NOMO-1 treated with DMSO at 0.1 percent for 48 hours (cell line): ENCODE results near the gene REM2.

Experiments
- DNase-seq: peaks from one replicate; lab custom pipeline; 2025; ENCODE audit not compliant: unreplicated experiment; lab: John Stamatoyannopoulos, UW

Gene REM2

DNA sequence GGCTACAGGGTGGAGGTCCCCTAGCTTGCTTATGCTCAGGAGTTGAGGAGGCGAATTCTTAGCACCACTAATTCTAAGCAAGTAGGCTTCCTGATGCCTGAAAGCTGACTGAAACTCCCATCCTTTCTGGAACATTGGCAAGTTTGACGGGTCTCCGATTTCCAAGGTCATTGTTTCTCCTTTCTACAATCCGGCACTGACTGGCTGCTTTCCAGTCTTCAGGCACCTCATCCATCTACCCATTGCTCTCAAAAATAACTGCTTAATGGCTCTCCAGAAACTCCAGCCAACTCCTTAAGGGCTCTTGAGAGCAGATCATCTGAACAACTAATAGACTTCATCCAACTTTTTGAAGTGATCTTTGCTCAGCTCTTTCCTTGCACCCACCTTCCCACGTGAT lies 13.3 kb downstream of the REM2 start:
- no peak for DNase-seq

- DNase-seq: no peak
Observed at GRCh38 chr14:22896760-22897159, 13.7 kb downstream of the REM2 start.

- DNase-seq: no peak
Observed at GRCh38 chr14:22897357-22897756, 14.3 kb downstream of the REM2 start.

DNA sequence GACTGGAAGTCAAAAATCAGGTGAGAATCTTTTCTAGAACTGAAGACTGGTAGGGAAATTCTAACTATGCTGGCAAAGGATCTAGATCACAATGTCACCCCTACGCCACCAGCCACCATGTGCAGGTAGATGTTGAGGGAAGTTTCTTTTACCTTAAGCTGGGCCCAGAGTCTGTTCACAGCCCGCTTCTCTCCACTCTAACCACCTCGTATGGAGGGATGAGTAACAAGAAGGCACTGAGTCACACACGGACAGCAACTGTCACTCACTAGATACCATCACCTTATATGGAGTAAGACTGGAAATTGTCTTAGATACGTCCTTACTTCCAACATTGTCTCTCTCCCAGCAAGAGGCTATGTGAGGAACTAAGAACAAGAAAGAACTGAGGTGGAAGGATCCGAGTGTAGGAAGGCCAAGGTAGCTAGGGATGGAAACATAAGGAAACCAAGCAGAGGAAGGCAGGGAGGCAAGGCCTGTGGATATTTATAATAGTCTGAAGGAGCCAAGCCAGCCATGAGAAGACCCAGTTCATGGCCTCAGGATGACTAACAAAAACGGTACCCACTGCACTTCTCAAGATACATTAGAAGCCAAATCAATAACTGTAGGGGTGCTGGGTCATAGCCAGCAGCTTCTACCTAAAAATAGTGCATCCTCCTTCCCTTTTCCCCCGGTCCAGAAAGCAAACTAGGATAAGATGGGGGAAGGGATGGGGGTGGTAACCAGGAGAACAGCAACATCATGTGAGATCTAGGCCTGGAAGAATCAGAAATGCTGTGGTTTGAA lies 15.5 kb downstream of the REM2 start:
- no peak for DNase-seq

DNA sequence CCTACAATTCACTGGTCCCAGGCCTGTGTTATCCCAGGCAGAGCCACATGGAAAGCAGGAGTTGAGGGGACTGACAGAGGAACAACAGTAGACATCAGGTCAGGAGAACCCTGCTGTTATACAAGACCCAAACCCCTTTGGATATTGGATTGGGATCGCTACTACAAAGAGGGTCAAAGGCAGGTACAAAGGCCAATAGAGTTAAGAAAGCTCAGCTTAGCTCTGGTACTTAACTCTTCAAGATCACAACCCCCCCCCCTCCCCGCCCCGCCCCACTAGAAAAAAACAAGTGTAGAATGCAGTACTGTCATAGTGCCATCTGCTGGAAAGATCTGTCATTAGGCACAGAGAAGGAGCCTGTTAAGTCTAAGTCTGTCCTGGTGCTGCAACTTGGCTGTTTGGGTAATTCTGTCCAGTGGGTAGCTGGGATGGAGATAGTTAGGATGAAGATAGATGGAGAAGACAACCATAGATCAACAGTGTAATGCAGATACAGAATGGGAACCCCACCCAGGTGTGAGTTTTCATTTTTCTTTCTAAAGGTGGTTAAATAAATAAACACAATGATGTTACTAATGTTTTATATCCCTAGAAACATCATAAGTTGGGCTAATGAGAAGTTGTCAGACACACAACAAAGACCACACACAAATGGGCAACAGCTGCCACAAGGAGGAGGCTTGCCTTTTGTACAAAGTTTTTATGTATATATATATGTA lies 17.2 kb downstream of the REM2 start:
- peak; percentile 35 for DNase-seq

DNA sequence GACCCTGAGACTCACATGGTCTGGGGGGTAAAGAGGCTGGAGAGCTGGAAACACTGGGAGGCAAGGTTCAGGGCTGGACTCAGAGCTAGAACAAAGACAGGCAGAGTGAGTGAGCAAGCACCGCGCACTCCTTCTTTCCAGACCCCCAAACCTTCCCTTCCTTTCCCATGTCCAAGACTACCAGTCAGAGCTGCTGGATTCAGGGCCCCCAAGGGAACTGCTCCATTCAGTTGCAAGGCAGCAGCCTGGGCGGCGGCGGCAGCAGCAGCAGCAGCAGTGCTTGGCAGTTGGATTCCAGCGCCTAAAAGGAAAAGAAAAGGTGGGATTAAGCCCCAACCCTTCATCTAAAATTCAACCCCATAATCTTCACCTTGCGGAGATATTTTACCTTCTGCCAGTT lies 18.8 kb downstream of the REM2 start:
- no peak for DNase-seq

DNA sequence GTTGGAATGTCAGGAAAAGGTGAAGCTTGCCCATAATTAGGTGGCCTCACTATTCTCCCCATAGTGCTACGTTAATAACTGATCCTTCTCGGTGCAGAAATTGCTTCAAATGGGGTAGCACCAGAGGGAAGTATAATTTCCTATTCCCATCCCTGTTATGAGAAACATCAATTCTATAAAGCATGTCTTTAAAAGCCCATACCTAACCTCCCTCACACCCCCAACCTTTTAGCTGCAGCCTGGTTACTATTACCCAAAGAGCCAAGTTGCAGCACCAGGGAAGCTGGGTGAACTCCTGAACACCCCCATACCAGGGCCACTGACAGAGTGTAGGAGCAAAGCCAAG lies 20.7 kb downstream of the REM2 start:
- DNase-seq: no peak

DNA sequence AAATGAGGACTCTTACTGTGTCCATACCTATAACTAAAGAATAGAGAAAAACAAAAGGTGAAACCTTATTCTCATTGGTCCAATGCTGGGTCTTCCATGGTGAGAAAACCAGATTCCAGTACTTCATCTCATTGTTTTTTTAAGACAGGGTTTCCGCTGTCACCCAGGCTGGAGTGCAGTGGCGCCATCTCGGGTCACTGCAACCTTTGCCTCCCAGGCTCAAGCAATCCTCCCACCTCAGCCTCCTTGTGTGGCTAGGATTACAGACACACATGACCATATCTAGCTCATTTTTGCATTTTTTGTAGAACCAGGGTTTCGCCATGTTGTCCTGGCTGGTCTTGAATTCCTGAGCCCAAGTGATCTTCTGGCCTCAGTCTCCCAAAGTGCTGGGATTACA lies 22.6 kb downstream of the REM2 start:
- DNase-seq: no peak

DNA sequence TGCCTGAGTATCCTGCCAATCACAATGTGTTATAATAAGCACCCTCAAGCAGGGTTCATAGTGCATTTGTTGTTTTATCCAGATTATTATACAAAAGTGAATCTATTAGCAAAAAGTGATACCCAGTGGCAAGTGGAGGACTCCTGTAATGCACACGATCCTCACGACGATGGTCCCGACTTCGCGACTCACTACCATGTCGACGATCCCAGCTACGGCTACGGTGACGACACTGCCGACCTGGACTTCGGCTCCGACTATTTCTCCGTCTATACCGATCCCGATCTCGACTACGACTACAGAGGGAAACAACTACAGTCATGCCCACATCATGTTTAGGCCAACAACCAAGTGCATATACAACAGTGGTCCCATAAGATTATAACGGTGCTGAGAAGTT lies 23.1 kb downstream of the REM2 start:
- no peak for DNase-seq

DNA sequence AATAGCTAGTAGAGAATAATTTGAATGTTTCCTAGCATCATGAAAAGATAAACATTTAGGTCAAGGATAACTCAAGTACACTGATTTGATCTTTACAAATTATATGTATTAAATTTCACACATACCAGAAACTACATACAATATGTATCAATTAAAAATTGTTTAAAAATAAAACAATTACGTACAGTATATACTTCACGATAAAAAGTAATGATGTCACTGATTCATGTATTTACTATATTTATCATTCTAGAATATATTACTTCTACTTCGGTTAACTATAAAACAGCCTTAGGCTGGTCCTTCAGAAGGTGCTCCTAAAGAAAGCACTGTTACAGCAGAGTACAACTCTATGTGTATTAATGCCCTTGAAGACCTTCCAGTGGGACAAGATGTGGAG lies 24.4 kb downstream of the REM2 start:
- DNase-seq: no peak

- DNase-seq: peak; percentile 83
Observed at GRCh38 chr14:22908601-22909000, 25.6 kb downstream of the REM2 start.

DNA sequence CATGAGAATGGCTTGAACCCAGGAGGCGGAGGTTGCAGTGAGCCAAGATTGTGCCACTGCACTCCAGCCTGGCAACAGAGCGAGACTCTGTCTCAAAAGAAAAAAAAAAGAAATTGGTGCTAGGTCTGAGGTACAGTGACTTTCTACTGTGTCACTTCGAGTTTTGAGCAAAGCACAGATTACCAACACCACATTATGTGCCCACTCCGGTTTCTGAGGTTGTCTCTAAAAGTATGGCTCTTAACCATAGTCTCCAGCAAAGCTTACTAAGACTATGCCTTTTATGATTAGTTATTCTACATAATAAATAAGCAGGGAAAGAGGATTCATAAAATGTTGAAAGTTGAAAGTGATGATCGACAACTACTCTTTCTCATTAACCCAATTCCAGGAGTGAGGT lies 27.9 kb downstream of the REM2 start:
- DNase-seq: no peak

- DNase-seq: peak; percentile 28
Observed at GRCh38 chr14:22914836-22915235, 31.8 kb downstream of the REM2 start.

DNA sequence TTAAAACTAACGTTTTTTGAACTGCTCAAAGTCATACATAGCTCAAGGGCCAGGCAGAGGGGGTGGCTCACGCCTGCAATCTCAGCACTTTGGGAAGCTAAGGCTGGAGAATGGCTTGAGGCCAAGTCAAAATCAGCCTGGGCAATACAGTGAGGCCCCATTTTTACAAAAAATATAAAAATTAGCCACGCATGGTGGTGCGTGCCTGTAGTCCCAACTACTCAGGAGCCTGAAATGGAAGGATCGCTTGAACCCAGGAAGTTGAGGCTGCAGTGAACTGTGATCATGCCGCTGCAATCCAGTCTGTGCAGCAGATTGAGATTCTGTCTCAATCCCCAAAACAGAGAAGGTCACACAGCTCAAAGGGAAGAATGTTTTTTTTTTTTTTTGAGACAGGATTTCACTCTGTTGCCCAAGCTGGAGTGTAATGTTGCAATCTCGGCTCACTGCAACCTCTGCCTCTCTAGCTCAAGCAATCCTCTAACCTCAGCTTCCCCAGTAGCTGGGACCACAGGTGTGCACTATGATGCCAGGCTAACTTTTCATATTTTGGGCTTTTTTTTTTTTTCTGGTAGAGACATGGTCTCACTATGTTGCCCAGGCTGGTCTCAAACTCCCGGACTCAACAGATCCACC lies 33.0 kb downstream of the REM2 start:
- peak; percentile 88 for DNase-seq

GRCh38 chr14:22918804-22919600 lies 36.0 kb downstream of the REM2 start, which contains the start of gene RBM23:
RBM23 (minus strand) TSS chr14:22919149.
- peak; percentile 100 for DNase-seq

DNA sequence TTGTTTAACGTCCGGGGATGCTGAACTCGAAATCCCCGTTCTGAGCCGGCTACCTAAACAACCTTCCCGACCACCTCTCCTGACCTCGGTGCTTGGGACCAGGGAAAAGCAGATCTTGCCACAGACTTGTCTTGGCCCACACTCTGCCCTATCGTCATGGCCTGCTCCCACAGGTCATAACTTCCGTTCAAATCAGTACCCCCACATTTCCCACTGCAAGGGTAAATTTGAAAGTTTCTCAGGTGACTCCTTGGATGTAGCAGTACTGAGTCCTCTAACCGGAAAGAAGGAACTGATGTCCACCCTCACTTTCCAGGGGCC lies 36.5 kb downstream of the REM2 start:
- DNase-seq: no peak

DNA sequence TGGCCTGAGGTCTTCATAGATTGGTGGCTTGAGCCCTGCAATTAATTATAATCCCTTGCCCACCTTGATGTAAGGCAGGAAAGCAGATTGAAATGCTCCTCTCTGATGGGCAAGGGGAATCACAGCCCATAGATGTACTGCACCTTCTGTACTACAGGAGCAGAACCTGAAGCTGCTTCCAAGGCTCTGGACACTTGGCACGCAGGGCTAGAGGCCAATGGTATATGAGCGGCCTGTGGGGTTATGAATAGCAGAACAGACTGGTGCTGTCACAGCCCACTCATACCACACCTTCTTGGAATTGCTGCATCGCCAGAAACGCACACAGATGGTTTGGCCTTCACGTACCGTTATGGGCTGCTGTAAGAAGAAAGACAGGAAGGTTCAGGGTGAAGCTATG lies 37.7 kb downstream of the REM2 start:
- no peak for DNase-seq

DNA sequence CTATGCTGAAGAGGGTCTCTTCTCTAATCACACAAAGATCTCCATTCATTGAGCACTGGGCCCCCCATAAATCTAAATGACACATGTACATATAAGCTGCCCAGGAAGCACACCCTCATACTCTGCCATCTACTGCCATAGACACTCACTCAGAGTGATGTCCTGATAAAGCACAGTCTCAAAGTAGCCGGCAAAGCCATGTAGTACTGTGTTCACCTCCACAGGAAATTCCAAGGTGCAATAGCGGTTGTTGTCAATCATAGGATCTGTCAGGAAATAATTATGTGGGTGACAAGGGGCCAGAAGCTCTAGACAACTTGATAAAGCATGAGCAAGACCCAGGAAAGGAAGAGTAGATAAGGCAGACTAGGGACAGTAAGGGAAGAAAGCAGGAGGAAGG lies 39.3 kb downstream of the REM2 start:
- no peak for DNase-seq

GRCh38 chr14:22923746-22924145 lies 40.7 kb downstream of the REM2 start:
- DNase-seq: no peak

DNA sequence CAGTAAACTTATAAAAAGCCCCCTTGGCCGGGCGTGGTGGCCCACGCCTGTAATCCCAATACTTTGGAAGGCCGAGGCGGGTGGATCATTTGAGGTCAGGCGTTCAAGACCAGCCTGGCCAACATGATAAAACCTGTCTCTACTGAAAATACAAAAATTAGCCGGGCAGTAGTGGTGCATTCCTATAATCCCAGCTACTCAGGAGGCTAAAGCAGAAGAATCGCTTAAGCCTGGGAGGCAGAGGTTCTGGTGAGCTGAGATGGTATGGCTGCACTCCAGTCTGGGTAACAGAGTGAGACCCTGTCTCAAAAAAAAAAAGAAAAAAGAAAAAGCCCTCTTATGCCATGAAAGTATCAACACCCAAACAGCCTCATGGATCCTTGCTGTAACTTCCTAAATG lies 42.5 kb downstream of the REM2 start:
- DNase-seq: no peak

DNA sequence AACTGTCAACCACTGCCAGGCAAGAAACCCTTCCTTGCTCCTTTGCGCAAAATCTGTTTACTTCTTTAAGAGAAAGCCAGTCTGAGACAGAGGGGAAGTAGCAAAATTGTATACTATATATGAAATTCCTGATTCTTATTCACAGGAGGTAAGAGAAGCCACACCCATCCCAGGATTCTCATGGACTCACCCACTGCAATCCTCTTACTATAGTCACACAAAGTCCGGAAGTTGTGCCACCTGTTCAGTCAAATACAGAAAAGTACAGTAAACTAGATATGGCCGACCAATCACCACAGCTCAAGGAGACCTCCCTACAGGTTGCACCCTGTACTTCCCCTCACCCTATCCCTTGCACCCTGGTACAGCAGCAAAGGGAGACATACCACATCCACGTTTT lies 43.3 kb downstream of the REM2 start:
- DNase-seq: no peak
